ENCODE measurements around the gene DRC1. TPM values are rescaled to one million over a fixed set of nuclear protein-coding genes. Genes with fewer than 3 reads are reported as not detected.
A peak's percentile ranks its signal among the peaks of the same experiment; 100 is the strongest.

DRC1 gene
- total RNA-seq, 1 donor from 2014 or later: not detected

DNA sequence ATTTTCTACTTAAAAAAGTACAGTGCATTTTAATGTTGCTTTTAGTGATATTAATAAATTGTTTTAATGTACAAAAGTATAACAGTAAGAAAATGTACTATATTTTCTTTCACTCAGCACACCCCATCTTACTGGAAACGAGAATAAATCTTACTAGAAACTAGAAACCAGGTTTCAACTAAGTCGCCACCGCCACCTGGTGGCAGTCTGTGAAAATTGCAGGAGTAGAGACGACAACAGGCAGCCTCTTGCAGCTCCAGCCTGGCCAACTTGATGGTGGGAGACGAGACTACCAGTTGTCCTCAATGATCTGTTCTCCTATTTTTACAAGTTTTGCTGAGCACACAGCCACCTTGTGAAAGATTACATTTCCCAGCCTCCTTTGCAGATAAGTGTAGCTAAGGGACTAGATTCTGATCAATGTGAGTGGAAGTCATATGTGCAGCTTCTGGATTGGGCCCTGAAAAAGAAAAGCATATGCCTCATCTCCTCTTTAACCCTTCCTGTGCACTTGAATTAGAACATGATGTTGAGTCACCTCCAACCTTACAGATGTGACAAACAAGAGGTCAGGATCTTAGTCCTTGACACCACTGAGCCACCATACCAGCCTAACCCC, 67.5 kb downstream of the DRC1 start:
- no peaks in the 10 kb centered on the region for H3K27me3 Mint-ChIP-seq (ENCODE audit: unreplicated experiment)
- H3K4me3 Mint-ChIP-seq (ENCODE audit: unreplicated experiment): no peak overlapping the region
- H3K36me3 Mint-ChIP-seq (ENCODE audit: unreplicated experiment): no peaks in the 10 kb centered on the region
- TF ChIP-seq CTCF (IDR thresholded peaks at IDR 0.05): peak; percentile 59
- peaks cover 7% of the 10 kb centered on the region for H3K9me3 Mint-ChIP-seq (ENCODE audit: unreplicated experiment)
- no peak overlapping the region for H3K27ac Mint-ChIP-seq (ENCODE audit: unreplicated experiment)
- DNase-seq (ENCODE audit: extremely low spot score, unreplicated experiment): no peak
- H3K4me1 Mint-ChIP-seq (ENCODE audit: unreplicated experiment): no peaks in the 10 kb centered on the region

GRCh38 chr2:26469955-26470354, 68.2 kb downstream of the DRC1 start:
- no peaks in the 10 kb centered on the region for H3K36me3 Mint-ChIP-seq (ENCODE audit: unreplicated experiment)

DNA sequence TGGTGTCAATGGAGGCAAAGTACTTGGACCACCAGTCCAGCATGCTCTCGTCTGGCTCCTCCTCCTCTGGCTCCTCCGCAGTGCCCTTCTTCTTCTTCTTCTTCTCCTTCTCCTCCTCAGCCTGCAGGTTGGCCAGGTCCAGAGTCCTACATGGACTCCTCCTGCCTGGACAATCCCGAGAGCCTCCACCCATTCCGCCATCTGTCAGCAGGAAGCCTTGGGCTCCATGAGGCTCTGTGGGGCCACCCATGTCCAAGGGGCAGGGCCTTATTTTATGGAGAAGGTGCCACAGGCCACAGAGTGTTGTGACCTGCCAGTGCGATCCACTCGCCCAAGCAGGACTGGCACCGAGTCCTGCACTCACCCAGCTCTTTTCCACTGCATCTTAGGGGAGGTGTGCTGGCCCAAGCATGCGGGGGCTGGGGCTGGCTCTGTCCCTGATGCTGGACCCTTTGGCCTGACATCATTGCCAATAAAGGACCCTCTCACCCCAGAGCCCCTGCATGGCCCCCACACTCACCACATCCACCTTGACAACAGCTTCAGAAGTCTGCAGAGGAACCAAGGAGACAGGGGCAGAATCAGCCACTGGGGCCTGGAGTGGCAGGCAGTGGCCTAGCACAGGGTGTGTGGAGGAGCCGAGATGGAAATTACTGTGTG, 69.0 kb downstream of the DRC1 start:
- H3K36me3 Mint-ChIP-seq (ENCODE audit: unreplicated experiment): no peaks in the 10 kb centered on the region
- H3K9me3 Mint-ChIP-seq (ENCODE audit: unreplicated experiment): peaks cover 7% of the 10 kb centered on the region
- no peaks in the 10 kb centered on the region for H3K27me3 Mint-ChIP-seq (ENCODE audit: unreplicated experiment)
- no peaks in the 10 kb centered on the region for H3K4me1 Mint-ChIP-seq (ENCODE audit: unreplicated experiment)
- DNase-seq (ENCODE audit: extremely low spot score, unreplicated experiment): no peak
- no peak for TF ChIP-seq CTCF (IDR thresholded peaks at IDR 0.05)
- H3K27ac Mint-ChIP-seq (ENCODE audit: unreplicated experiment): no peak overlapping the region
- H3K4me3 Mint-ChIP-seq (ENCODE audit: unreplicated experiment): no peak overlapping the region

More at GRCh38 chr2:26469955-26470354, 68.2 kb downstream of the DRC1 start:
- no peak for DNase-seq (ENCODE audit: extremely low spot score, unreplicated experiment)
- peaks cover 7% of the 10 kb centered on the region for H3K9me3 Mint-ChIP-seq (ENCODE audit: unreplicated experiment)
- TF ChIP-seq CTCF (IDR thresholded peaks at IDR 0.05): no peak
- H3K27ac Mint-ChIP-seq (ENCODE audit: unreplicated experiment): no peak overlapping the region
- no peak overlapping the region for H3K4me3 Mint-ChIP-seq (ENCODE audit: unreplicated experiment)
- H3K27me3 Mint-ChIP-seq (ENCODE audit: unreplicated experiment): no peaks in the 10 kb centered on the region
- no peaks in the 10 kb centered on the region for H3K4me1 Mint-ChIP-seq (ENCODE audit: unreplicated experiment)

- H3K27me3 Mint-ChIP-seq (ENCODE audit: unreplicated experiment): no peaks in the 10 kb centered on the region
- H3K27ac Mint-ChIP-seq (ENCODE audit: unreplicated experiment): no peak overlapping the region
- no peaks in the 10 kb centered on the region for H3K36me3 Mint-ChIP-seq (ENCODE audit: unreplicated experiment)
- no peak for DNase-seq (ENCODE audit: extremely low spot score, unreplicated experiment)
- peaks cover 7% of the 10 kb centered on the region for H3K9me3 Mint-ChIP-seq (ENCODE audit: unreplicated experiment)
- H3K4me3 Mint-ChIP-seq (ENCODE audit: unreplicated experiment): no peak overlapping the region
- no peaks in the 10 kb centered on the region for H3K4me1 Mint-ChIP-seq (ENCODE audit: unreplicated experiment)
- no peak for TF ChIP-seq CTCF (IDR thresholded peaks at IDR 0.05)
Observed at GRCh38 chr2:26471289-26471688, 69.6 kb downstream of the DRC1 start.

Measured in osteocyte (in vitro differentiated cells).